Omental fat pad (tissue), 4 donors: ENCODE results near the gene C10orf105. TPM values are rescaled to one million over a fixed set of nuclear protein-coding genes. Genes with fewer than 3 reads are reported as not detected.

Experiments used
- ATAC-seq: fragments of 150-250 bp; one replicate; pipeline ENCODE4 v1.9.1; 2016; ENCODE audit warnings: mild to moderate bottlenecking, moderate library complexity; ENCODE audit not compliant: low FRiP score
- DNase-seq: peaks from one replicate; pipeline ENCODE4 v3.0.0-alpha.2; 2019; ENCODE audit warnings: low spot score
- CTCF ChIP-seq, 3 donors: fragments of 450-650 bp; IDR thresholded peaks; one replicate each; pipeline ENCODE4 v1.5.1; 2016 to 2017; ENCODE audit warnings: antibody characterized with exemption in 3 of 3, mild to moderate bottlenecking in 3 of 3, moderate library complexity in 2 of 3
- total RNA-seq, 4 donors: library from RNA; depleted of rRNA; stranded (reverse); fragments of >200 nt; gene quantifications; one replicate each; pipeline ENCODE4 v1.1.0, GENCODE V29; 2016

Gene C10orf105
- total RNA-seq, 4 donors from 2014 or later, result 0.16 to 0.56 (median 0.31) TPM

- TF ChIP-seq CTCF (IDR thresholded peaks at IDR 0.05), result no peak
- no peak for DNase-seq
- ATAC-seq, result no peak
These were observed 55.0 kb downstream of the C10orf105 start for GRCh38 chr10:71664585-71664984.

- TF ChIP-seq CTCF (IDR thresholded peaks at IDR 0.05), result no peak
These were observed 56.3 kb downstream of the C10orf105 start for GRCh38 chr10:71663311-71663710.

GRCh38 chr10:71661779-71662336, 57.7 kb downstream of the C10orf105 start:
- ATAC-seq (no peak), DNase-seq (no peak)
- no peak for TF ChIP-seq CTCF (IDR thresholded peaks at IDR 0.05)

More at GRCh38 chr10:71663311-71663710, 56.3 kb downstream of the C10orf105 start:
- DNase-seq, result no peak
- ATAC-seq, result no peak

Other genes starting within 250 kb of the C10orf105 start
- gene VSIR, start 53.7 kb upstream of the C10orf105 start, total RNA-seq, result 100 to 1,000 TPM in 2 of 4 donors, 10 to 100 TPM in 2; 65.1 to 119 (median 86.3) TPM
- gene PSAP, start 131.5 kb upstream of the C10orf105 start, total RNA-seq, result 1,000 to 10,000 TPM in 3 of 4 donors, 100 to 1,000 TPM in 1; 937 to 1,475 (median 1,210) TPM
- 10 to 100 TPM; 27.9 to 54.2 (median 34.2) TPM for gene CHST3, start 244.6 kb upstream of the C10orf105 start, total RNA-seq